GM12891 (cell line): Measurements from ENCODE around the gene WDR90.

Experiments used
- DNase-seq: peaks from one replicate; pipeline ENCODE4 v3.0.0; 2011; ENCODE audit warnings: low spot score; ENCODE audit not compliant: insufficient read length
- FAIRE-seq: peaks from 2 replicates; lab custom pipeline; 2011; peaks lifted over from hg19 to GRCh38; lab: Jason Lieb, UNC
- PAX5 ChIP-seq: IDR thresholded peaks from 2 replicates; pipeline ENCODE4 v1.6.1; 2011; ENCODE audit warnings: low read length, moderate library complexity, mild to moderate bottlenecking; ENCODE audit not compliant: insufficient read depth, severe bottlenecking
- POLR2A ChIP-seq: IDR thresholded peaks from 2 replicates; pipeline ENCODE4 v1.6.1; 2011; ENCODE audit warnings: low read depth, low read length, control low read depth
- POLR2AphosphoS5 ChIP-seq: IDR thresholded peaks from 2 replicates; pipeline ENCODE4 v1.6.1; 2011; ENCODE audit warnings: low read depth, low read length, control low read depth
- POU2F2 ChIP-seq: IDR thresholded peaks from 2 replicates; pipeline ENCODE4 v1.6.1; 2011; ENCODE audit warnings: low read depth, mild to moderate bottlenecking, control low read depth, low read length, moderate library complexity
- SPI1 ChIP-seq: IDR thresholded peaks from 2 replicates; pipeline ENCODE4 v1.6.1; 2011; ENCODE audit warnings: low read depth, low read length, control low read depth
- TAF1 ChIP-seq: IDR thresholded peaks from 2 replicates; pipeline ENCODE4 v1.6.1; 2011; ENCODE audit warnings: low read depth, low read length, control low read depth

The WDR90 gene

GRCh38 chr16:658679-659571 is 9.8 kb downstream of the WDR90 start:
- no peak for FAIRE-seq

GRCh38 chr16:659618-660017 is 10.5 kb downstream of the WDR90 start:
- DNase-seq (no peak), FAIRE-seq (no peak)
- TF ChIP-seq POLR2A, result no peak
- TF ChIP-seq POLR2AphosphoS5, result no peak
- no peak for TF ChIP-seq PAX5
- no peak for TF ChIP-seq POU2F2
- TF ChIP-seq TAF1, result no peak
- TF ChIP-seq SPI1, result no peak

More at GRCh38 chr16:658679-659571, 9.8 kb downstream of the WDR90 start:
- TF ChIP-seq POLR2A, result no peak
- no peak for TF ChIP-seq TAF1
- TF ChIP-seq PAX5, result no peak
- no peak for TF ChIP-seq SPI1
- no peak for TF ChIP-seq POLR2AphosphoS5
- no peak for TF ChIP-seq POU2F2
- no peak for DNase-seq

- TF ChIP-seq PAX5 (no peak), SPI1 (no peak), POU2F2 (no peak), POLR2A (no peak), POLR2AphosphoS5 (no peak), TAF1 (no peak)
- no peak for FAIRE-seq
Observed at GRCh38 chr16:660132-660458, 10.9 kb downstream of the WDR90 start.

GRCh38 chr16:660459-661183 is 11.5 kb downstream of the WDR90 start:
- DNase-seq (peak; percentile 97), FAIRE-seq (peak; percentile 88)
- no peak for TF ChIP-seq PAX5
- TF ChIP-seq POLR2A, result no peak
- TF ChIP-seq SPI1, result no peak
- TF ChIP-seq TAF1, result no peak
- no peak for TF ChIP-seq POLR2AphosphoS5
- TF ChIP-seq POU2F2, result no peak

More at GRCh38 chr16:660132-660458, 10.9 kb downstream of the WDR90 start:
- DNase-seq, result no peak

GRCh38 chr16:661184-661821 is 12.1 kb downstream of the WDR90 start:
- TF ChIP-seq POLR2AphosphoS5 (no peak), POLR2A (no peak), PAX5 (no peak), SPI1 (no peak), POU2F2 (no peak), TAF1 (no peak)
- DNase-seq (no peak), FAIRE-seq (no peak)

GRCh38 chr16:662095-662494 is 12.9 kb downstream of the WDR90 start:
- TF ChIP-seq TAF1 (no peak), POLR2AphosphoS5 (no peak), POU2F2 (no peak), POLR2A (no peak), PAX5 (no peak), SPI1 (no peak)
- DNase-seq (no peak), FAIRE-seq (no peak)

- FAIRE-seq, result no peak
- TF ChIP-seq SPI1 (no peak), POU2F2 (no peak), PAX5 (no peak)
- no peak for DNase-seq
Observed at GRCh38 chr16:662597-662996, 13.4 kb downstream of the WDR90 start.

- TF ChIP-seq SPI1 (no peak), PAX5 (no peak), TAF1 (no peak), POLR2A (no peak), POU2F2 (no peak), POLR2AphosphoS5 (no peak)
- FAIRE-seq (no peak), DNase-seq (no peak)
Observed at GRCh38 chr16:666572-666971, 17.4 kb downstream of the WDR90 start.

- DNase-seq (no peak), FAIRE-seq (no peak)
- TF ChIP-seq PAX5, result no peak
- TF ChIP-seq POLR2AphosphoS5, result no peak
- TF ChIP-seq POU2F2, result no peak
- TF ChIP-seq TAF1, result no peak
- TF ChIP-seq SPI1, result no peak
- TF ChIP-seq POLR2A, result no peak
Observed at GRCh38 chr16:667113-667779, 18.1 kb downstream of the WDR90 start.
